ENCODE results near the gene CALD1.

DNA sequence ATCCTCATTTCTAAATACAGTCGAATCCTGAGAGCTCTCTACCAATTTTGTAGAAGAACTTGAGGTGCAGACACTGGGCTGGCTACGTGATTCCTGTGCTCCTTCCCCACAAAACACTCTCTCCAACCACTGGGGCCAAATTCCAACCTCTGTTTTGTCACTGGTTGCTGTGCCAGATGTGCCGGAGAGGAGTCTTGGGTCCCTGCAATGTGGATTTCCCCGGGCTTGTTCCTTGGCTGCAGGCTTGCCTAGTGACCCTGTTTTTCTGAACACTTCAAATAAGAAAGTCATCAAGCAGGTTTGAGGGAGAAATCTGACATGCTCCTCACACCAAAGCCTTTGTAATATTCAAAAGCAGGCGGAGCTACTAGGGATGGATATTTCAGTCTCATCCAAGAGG lies 162.5 kb downstream of the CALD1 start:
- no peak for TF ChIP-seq CTCF (optimal IDR thresholded peaks at IDR 0.05 in 1 of 3, IDR thresholded peaks at IDR 0.05 in 1 of 3, conservative IDR thresholded peaks at IDR 0.05 in 1 of 3; ENCODE audit: extremely low read depth in 1 of 3, insufficient read depth in 2 of 3, low read length in 3 of 3)
- TF ChIP-seq EZH2 (IDR thresholded peaks at IDR 0.05; ENCODE audit: low read length), result no peak

All from keratinocyte (primary cell).